Measurements from ENCODE around the gene SUPT3H.
A peak's percentile ranks its signal among the peaks of the same experiment; 100 is the strongest.

The SUPT3H gene

GRCh38 chr6:44985006-44985405 is 392.7 kb downstream of the SUPT3H start:
- DNase-seq: no peak

- no peak for DNase-seq
Observed at GRCh38 chr6:44983467-44984365, 394.0 kb downstream of the SUPT3H start.

DNA sequence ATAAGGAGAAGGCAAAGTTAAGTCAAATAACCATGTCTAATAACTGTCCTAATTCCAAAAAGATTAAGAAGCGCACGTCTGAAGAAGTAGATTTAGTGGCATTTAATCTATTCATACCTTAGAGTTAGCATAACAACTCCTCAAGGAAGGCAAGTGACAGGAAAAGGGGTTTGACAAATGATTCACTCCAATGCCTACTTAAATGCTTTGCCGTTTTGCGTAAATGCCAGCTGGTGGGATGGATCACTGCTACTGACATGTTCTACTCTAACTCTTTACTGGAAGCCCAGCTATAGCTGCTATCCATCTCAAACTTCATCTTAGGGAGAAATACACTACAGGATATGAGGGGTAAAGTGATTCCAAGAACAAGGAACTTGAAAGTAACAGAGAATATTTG is 396.9 kb downstream of the SUPT3H start:
- DNase-seq: no peak

DNA sequence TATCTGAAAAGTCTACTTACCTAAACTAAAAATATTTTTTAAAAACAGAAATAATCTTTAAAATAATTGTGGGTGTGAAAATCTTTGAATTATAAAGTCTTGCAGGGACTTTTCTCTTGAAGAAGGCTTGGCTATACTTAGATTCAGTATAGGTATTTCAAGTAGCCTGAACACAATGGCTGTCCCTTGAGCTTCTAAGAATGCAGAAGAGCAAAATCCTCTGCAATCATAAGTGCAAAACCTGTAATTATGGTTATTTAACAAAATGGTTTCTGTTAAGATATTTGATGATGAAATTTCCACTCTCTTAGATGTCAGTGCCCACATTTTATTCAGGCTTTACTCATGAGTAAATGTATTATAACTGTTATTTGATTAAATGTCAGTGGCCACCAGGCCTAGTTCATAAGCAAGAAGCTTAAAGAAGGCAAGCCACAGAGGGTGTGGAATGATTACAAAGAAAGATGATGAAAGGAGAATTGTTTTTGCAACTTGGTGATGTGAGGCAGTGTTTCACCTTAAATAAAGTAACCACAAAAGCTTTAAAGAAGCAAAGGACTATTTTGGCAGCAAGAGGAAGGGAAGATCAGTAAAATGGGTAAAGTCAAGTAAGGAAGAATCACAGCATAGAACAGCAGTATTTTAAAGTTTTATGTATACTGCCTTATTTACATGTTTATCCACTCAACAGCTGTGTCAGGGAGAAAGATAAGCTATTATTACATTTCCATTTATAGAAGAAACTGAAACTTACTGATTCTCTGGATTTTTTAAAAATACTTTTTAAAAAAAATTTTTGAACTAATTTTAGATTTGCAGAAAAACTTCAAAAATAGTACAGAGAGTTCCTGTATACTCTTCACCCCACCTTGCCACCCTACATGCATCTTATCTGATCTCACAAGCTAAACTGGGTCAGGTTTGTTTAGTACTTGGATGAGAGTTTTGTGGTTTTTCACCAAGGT is 400.8 kb downstream of the SUPT3H start:
- peak; percentile 32 for DNase-seq

- DNase-seq: no peak
Observed at GRCh38 chr6:44974511-44974910, 403.2 kb downstream of the SUPT3H start.

- DNase-seq: no peak
Observed at GRCh38 chr6:44972709-44973108, 405.0 kb downstream of the SUPT3H start.

GRCh38 chr6:44969446-44970185 is 408.1 kb downstream of the SUPT3H start:
- DNase-seq: no peak

GRCh38 chr6:44967481-44967880 is 410.3 kb downstream of the SUPT3H start:
- DNase-seq: no peak

DNA sequence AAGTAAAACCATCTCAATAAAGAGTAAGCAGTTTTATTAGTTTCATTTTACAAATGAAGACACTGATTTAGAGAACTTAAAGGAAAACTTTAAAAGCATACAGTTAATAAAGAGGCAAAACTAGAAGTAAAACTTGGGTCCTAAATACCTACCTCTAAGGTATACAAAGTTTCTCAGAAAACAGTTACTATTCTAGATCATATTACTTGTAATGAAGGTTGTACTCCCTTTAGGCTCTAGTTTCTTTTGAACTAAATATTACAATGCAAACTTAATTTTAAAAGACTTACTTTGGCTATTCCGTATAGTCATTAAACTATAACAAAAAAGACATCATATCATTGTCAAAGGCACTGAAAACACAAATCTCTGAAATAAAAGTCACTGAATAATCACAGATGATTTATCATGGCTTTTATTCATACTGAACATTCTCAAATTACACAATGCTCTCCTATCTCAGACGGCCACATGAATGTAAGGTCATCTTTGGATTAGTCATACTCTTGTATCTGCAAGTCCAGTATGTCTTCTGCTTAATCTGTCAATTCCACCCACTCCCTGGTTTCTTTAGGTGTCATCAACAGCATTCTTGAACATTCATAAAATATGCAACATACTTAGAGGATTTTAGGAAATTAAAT is 411.2 kb downstream of the SUPT3H start:
- no peak for DNase-seq

GRCh38 chr6:44965708-44966107 is 412.0 kb downstream of the SUPT3H start:
- DNase-seq: no peak

DNA sequence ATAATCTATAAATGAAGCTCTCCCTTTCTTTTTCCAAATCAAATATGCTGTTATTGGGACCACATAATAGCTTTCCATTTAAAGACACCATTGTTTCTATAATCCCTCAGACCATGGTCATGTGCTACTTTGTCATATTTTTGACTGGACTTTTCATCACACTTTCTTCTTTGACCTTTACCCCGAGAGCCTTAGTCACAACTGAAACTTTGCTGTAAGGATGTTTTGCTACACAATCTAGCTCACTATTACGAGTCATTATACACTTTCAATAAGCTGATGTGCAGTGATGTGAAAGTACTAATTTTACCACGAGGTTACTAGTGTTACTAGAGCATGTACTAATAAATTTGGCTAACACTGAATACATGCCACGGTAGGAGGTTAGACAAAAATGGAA is 416.8 kb downstream of the SUPT3H start:
- DNase-seq: peak; percentile 33

GRCh38 chr6:44959651-44960050 is 418.1 kb downstream of the SUPT3H start:
- DNase-seq: no peak

- no peak for DNase-seq
Observed at GRCh38 chr6:44957156-44957555, 420.6 kb downstream of the SUPT3H start.

- no peak for DNase-seq
Observed at GRCh38 chr6:44956396-44956795, 421.3 kb downstream of the SUPT3H start.

GRCh38 chr6:44955145-44955544 is 422.6 kb downstream of the SUPT3H start:
- DNase-seq: no peak

GRCh38 chr6:44954281-44954680 is 423.5 kb downstream of the SUPT3H start:
- DNase-seq: no peak

DNA sequence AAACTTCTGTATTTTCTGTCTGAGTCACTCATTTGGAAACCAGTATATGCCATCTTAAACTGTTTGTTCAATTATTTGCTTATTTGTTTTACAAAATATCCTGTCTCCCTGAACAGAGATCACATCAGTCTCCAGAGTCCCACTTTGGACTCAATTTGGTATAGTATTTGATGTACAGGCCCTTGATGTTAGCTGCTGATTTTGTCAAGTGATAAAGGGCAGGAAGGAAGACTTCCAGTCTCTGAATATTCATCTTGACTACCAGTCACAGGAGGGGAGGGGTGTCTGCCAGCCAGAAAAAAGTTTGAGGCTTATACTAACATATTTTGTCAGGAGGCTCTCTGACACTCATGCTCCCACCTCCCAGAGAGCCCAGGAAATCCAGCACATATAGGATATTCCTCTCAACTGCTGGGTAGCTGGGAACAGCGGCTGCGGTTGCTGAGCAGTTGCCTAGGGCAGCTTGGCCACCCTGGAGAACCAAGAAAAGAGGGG is 426.4 kb downstream of the SUPT3H start:
- no peak for DNase-seq

- no peak for DNase-seq
Observed at GRCh38 chr6:44949596-44950201, 428.0 kb downstream of the SUPT3H start.

DNA sequence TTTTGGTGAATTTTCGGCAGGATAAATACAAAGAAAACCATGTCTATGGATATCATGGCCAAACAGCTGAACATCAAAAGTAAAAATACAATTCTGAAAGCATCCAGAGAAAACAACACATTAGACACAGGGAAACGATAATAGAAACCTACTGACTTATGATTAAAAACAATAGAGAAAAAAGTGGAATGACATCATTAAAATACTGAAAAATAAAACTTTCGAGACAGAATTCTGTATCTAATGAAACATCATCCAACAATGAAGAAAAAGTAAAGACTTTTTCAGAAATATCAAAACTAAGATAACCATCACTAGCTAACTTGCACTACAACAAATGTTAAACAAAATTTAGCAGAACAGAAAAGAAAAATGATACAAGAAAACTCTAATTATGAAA is 434.2 kb downstream of the SUPT3H start:
- no peak for DNase-seq

DNA sequence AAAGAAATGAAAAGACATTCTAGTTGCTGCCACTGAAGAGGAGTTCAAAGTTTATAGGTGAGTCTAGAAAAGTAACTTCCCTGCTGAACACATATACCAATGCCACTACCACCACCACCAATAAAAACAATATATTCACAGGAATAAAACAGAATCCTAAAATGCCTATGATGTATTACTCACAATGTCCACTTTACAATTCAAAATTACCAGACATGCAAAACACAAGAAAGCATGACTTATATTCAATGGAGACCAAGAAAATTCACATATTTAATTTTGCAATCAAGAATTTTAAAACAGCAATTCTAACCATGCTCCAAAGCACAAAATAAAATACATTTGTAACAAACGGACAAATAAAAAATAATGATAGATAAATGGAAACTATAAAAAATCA is 434.9 kb downstream of the SUPT3H start:
- DNase-seq: no peak

DNA sequence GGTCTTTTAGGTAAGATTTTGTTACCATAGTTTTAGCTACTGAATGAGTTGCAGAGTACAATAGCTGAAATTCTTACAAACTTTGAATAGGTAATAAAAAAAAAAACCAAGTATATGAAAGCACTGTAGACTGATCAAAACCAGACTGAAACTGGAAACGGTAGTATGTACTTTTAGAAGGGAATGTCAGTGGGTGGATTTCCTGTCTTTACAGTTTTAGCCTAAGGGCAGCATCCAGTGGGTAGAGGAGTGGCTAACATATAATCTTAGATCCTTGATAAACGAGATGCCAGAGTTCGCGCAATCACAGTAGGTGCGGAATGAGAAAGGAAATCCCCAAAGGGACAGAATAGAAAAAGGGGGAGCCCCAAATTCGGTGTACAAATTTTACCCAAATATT is 435.5 kb downstream of the SUPT3H start:
- DNase-seq: no peak

- no peak for DNase-seq
Observed at GRCh38 chr6:44940367-44940766, 437.4 kb downstream of the SUPT3H start.

All from activated CD4-positive, alpha-beta T cell treated with anti-CD3 and anti-CD28 coated beads, Interleukin-2, amount 50 U/mL, for 16 hours (primary cell).